ENCODE results near the gene EGFLAM. TPM values are rescaled to one million over a fixed set of nuclear protein-coding genes. Genes with fewer than 3 reads are reported as not detected.
A peak's percentile ranks its signal among the peaks of the same experiment; 100 is the strongest.

EGFLAM gene
- total and polyA plus RNA-seq, 2 donors (not counting 1 experiment from before 2014, with no cell fraction given): 0.33 to 20.0 TPM

- no peaks in the 10 kb centered on the region for H3K36me3 ChIP-seq (ENCODE audit: control insufficient read depth, insufficient read depth, low read length)
- no peak overlapping the region for H3K9ac ChIP-seq (ENCODE audit: insufficient read depth, low read length)
- peak; percentile 35 to 58 for DNase-seq (ENCODE audit: low read depth in 2 of 2)
- no peaks in the 10 kb centered on the region for H3K4me1 ChIP-seq (ENCODE audit: control insufficient read depth, extremely low read depth, insufficient read depth, low read length)
- no peak overlapping the region for H3K27ac ChIP-seq (ENCODE audit: insufficient read depth, low read length)
- no peak overlapping the region for H3K4me3 ChIP-seq (replicated peaks in 1 of 4; ENCODE audit: control extremely low read depth in 1 of 4, insufficient read depth in 1 of 4, low read depth in 3 of 4, low read length in 4 of 4)
- TF ChIP-seq, protein P1, sequence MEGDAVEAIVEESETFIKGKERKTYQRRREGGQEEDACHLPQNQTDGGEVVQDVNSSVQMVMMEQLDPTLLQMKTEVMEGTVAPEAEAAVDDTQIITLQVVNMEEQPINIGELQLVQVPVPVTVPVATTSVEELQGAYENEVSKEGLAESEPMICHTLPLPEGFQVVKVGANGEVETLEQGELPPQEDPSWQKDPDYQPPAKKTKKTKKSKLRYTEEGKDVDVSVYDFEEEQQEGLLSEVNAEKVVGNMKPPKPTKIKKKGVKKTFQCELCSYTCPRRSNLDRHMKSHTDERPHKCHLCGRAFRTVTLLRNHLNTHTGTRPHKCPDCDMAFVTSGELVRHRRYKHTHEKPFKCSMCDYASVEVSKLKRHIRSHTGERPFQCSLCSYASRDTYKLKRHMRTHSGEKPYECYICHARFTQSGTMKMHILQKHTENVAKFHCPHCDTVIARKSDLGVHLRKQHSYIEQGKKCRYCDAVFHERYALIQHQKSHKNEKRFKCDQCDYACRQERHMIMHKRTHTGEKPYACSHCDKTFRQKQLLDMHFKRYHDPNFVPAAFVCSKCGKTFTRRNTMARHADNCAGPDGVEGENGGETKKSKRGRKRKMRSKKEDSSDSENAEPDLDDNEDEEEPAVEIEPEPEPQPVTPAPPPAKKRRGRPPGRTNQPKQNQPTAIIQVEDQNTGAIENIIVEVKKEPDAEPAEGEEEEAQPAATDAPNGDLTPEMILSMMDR (conservative IDR thresholded peaks at IDR 0.05 in 1 of 2, IDR thresholded peaks at IDR 0.05 in 1 of 2; ENCODE audit: low read depth in 1 of 2, low read length in 2 of 2): peak; percentile 53 to 75
- TF ChIP-seq EZH2 (IDR thresholded peaks at IDR 0.05; ENCODE audit: low read length, missing control alignments): no peak
- H2AFZ ChIP-seq (ENCODE audit: low read length): no peak overlapping the region
- no peaks in the 10 kb centered on the region for H4K20me1 ChIP-seq (ENCODE audit: control insufficient read depth, extremely low read depth, insufficient read depth, low read length)
- H3K9me3 ChIP-seq (ENCODE audit: control insufficient read depth, insufficient read depth, low read depth, low read length): no peaks in the 10 kb centered on the region
- no peak overlapping the region for H3K4me2 ChIP-seq (ENCODE audit: extremely low read depth, insufficient read depth, low read length)
- H3K27me3 ChIP-seq (ENCODE audit: control insufficient read depth, insufficient read depth, low read length): peaks cover 10% of the 10 kb centered on the region
- H3K79me2 ChIP-seq (ENCODE audit: control insufficient read depth, insufficient read depth, low read length): no peaks in the 10 kb centered on the region
Measured at GRCh38 chr5:38265546-38266179, 7.3 kb downstream of the EGFLAM start.

- H3K27me3 ChIP-seq (ENCODE audit: control insufficient read depth, insufficient read depth, low read length): peaks cover 6% of the 10 kb centered on the region
- H3K4me3 ChIP-seq (replicated peaks in 1 of 4; ENCODE audit: control extremely low read depth in 1 of 4, insufficient read depth in 1 of 4, low read depth in 3 of 4, low read length in 4 of 4): no peak overlapping the region
Measured at GRCh38 chr5:38267372-38267771, 9.0 kb downstream of the EGFLAM start.

GRCh38 chr5:38273626-38274025 lies 15.3 kb downstream of the EGFLAM start:
- H3K36me3 ChIP-seq (ENCODE audit: control insufficient read depth, insufficient read depth, low read length): no peaks in the 10 kb centered on the region
- no peak overlapping the region for H3K4me2 ChIP-seq (ENCODE audit: extremely low read depth, insufficient read depth, low read length)
- no peak for DNase-seq (ENCODE audit: low read depth in 2 of 2)
- no peaks in the 10 kb centered on the region for H3K79me2 ChIP-seq (ENCODE audit: control insufficient read depth, insufficient read depth, low read length)
- H3K4me3 ChIP-seq (replicated peaks in 1 of 4; ENCODE audit: control extremely low read depth in 1 of 4, insufficient read depth in 1 of 4, low read depth in 3 of 4, low read length in 4 of 4): no peak overlapping the region
- no peaks in the 10 kb centered on the region for H3K9me3 ChIP-seq (ENCODE audit: control insufficient read depth, insufficient read depth, low read depth, low read length)
- no peaks in the 10 kb centered on the region for H4K20me1 ChIP-seq (ENCODE audit: control insufficient read depth, extremely low read depth, insufficient read depth, low read length)
- H3K27ac ChIP-seq (ENCODE audit: insufficient read depth, low read length): no peak overlapping the region
- H3K27me3 ChIP-seq (ENCODE audit: control insufficient read depth, insufficient read depth, low read length): no peaks in the 10 kb centered on the region
- H3K4me1 ChIP-seq (ENCODE audit: control insufficient read depth, extremely low read depth, insufficient read depth, low read length): no peaks in the 10 kb centered on the region
- H2AFZ ChIP-seq (ENCODE audit: low read length): no peak overlapping the region
- H3K9ac ChIP-seq (ENCODE audit: insufficient read depth, low read length): no peak overlapping the region
- no peak for TF ChIP-seq EZH2 (IDR thresholded peaks at IDR 0.05; ENCODE audit: low read length, missing control alignments)
- TF ChIP-seq, protein P1 (conservative IDR thresholded peaks at IDR 0.05 in 1 of 2, IDR thresholded peaks at IDR 0.05 in 1 of 2; ENCODE audit: low read depth in 1 of 2, low read length in 2 of 2): no peak

More at GRCh38 chr5:38267372-38267771, 9.0 kb downstream of the EGFLAM start:
- H4K20me1 ChIP-seq (ENCODE audit: control insufficient read depth, extremely low read depth, insufficient read depth, low read length): no peaks in the 10 kb centered on the region
- H2AFZ ChIP-seq (ENCODE audit: low read length): no peak overlapping the region
- H3K9me3 ChIP-seq (ENCODE audit: control insufficient read depth, insufficient read depth, low read depth, low read length): no peaks in the 10 kb centered on the region
- H3K4me2 ChIP-seq (ENCODE audit: extremely low read depth, insufficient read depth, low read length): no peak overlapping the region
- TF ChIP-seq EZH2 (IDR thresholded peaks at IDR 0.05; ENCODE audit: low read length, missing control alignments): no peak
- TF ChIP-seq, protein P1 (conservative IDR thresholded peaks at IDR 0.05 in 1 of 2, IDR thresholded peaks at IDR 0.05 in 1 of 2; ENCODE audit: low read depth in 1 of 2, low read length in 2 of 2): no peak
- no peak overlapping the region for H3K9ac ChIP-seq (ENCODE audit: insufficient read depth, low read length)
- no peaks in the 10 kb centered on the region for H3K36me3 ChIP-seq (ENCODE audit: control insufficient read depth, insufficient read depth, low read length)
- no peaks in the 10 kb centered on the region for H3K79me2 ChIP-seq (ENCODE audit: control insufficient read depth, insufficient read depth, low read length)
- H3K27ac ChIP-seq (ENCODE audit: insufficient read depth, low read length): no peak overlapping the region
- H3K4me1 ChIP-seq (ENCODE audit: control insufficient read depth, extremely low read depth, insufficient read depth, low read length): no peaks in the 10 kb centered on the region
- no peak for DNase-seq (ENCODE audit: low read depth in 2 of 2)

Data from fibroblast of lung (primary cell).